ENCODE measurements around the gene SCLY. TPM values are rescaled to one million over a fixed set of nuclear protein-coding genes. Genes with fewer than 3 reads are reported as not detected.

SCLY gene
- total RNA-seq, 1 experiment from 2014 or later, result 28.7 TPM

DNA sequence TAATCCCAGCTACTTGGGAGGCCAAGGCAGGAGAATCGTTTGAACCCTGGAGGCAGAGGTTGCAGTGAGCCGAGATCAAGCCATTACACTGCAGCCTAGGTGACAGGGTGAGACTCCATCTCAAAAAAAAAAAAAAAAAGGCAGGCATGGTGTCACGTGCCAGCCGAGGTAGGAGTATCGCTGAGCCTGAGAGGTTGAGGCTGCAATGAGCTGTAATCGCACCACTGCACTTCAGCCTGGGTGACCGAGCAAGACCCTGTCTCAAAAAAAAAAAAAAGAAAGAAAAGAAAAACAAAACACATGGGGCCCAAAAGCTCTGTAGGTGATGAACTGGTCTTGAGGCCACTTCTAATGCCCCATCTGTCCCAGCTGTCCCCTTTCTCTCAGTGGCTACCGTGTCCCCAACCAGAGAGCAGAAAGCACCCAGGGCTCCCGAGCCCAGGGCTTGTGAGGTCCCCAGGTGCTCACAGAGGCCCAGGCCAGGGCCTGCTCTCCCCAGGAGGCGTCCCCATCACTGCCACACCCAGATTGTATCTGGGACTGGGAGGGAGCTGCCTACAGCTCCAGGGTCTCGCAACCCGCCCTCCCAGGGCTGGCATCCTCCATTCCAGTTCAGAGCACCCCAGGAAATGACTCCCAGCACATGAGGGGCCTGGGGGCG lies 86.2 kb downstream of the SCLY start:
- ChIA-PET POLR2A (no interaction called here), CTCF (no interaction called here), RAD21 (ENCODE audit: low non-redundant PET in 1 of 2, low total read pairs in 2 of 2, uncharacterized antibody in 2 of 2, unreplicated experiment in 2 of 2) (no interaction called here)
- intact Hi-C loops (cut with micrococcal nuclease), result no loop called here
- Histone ChIP-seq H3K9me3 (ENCODE audit: control insufficient read depth in 1 of 2, insufficient read depth in 1 of 2, low read depth in 1 of 2, low read length in 2 of 2) (no peaks in the 10 kb centered on the region), H3K27ac (ENCODE audit: low read depth, low read length) (no peak overlapping the region), H2AFZ (ENCODE audit: low read depth, low read length, poor library complexity, severe bottlenecking) (no peak overlapping the region), H3K9ac (ENCODE audit: low read length) (no peak overlapping the region), H3K4me3 (replicated peaks in 1 of 2; ENCODE audit: low read depth in 1 of 2, low read length in 2 of 2) (no peak overlapping the region), H3K27me3 (ENCODE audit: insufficient read depth, low read length) (no peaks in the 10 kb centered on the region), H3K9me2 (ENCODE audit: insufficient read depth) (no peaks in the 10 kb centered on the region), H3K79me2 (ENCODE audit: insufficient read depth, low read length) (no peaks in the 10 kb centered on the region), H3K4me1 (ENCODE audit: control insufficient read depth in 1 of 2, insufficient read depth in 2 of 2, low read length in 2 of 2) (peaks cover 25 to 50% of the 10 kb centered on the region in 2 experiments), H4K20me1 (ENCODE audit: insufficient read depth) (no peaks in the 10 kb centered on the region), H3K4me2 (ENCODE audit: low read length) (no peak overlapping the region), H3K36me3 (ENCODE audit: control insufficient read depth in 1 of 2, insufficient read depth in 2 of 2, low read length in 2 of 2) (no peaks in the 10 kb centered on the region)
- TF ChIP-seq SIN3A (IDR thresholded peaks at IDR 0.05; ENCODE audit: low read depth) (no peak), POLR2A (IDR thresholded peaks at IDR 0.05; ENCODE audit: borderline replicate concordance, extremely low read depth, insufficient read depth, insufficient read length) (no peak), FOSL1 (IDR thresholded peaks at IDR 0.05; ENCODE audit: low read depth) (no peak), EZH2 (IDR thresholded peaks at IDR 0.05) (no peak), POLR2AphosphoS5 (IDR thresholded peaks at IDR 0.05; ENCODE audit: low read depth, low read length) (no peak), EZH2phosphoT487 (IDR thresholded peaks at IDR 0.05; ENCODE audit: borderline replicate concordance) (no peak)
- TF ChIP-seq, protein P1, sequence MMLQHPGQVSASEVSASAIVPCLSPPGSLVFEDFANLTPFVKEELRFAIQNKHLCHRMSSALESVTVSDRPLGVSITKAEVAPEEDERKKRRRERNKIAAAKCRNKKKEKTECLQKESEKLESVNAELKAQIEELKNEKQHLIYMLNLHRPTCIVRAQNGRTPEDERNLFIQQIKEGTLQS (IDR thresholded peaks at IDR 0.05), result no peak
- TF ChIP-seq, protein P2, sequence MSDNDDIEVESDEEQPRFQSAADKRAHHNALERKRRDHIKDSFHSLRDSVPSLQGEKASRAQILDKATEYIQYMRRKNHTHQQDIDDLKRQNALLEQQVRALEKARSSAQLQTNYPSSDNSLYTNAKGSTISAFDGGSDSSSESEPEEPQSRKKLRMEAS (IDR thresholded peaks at IDR 0.05), result no peak
- TF ChIP-seq, protein P3, sequence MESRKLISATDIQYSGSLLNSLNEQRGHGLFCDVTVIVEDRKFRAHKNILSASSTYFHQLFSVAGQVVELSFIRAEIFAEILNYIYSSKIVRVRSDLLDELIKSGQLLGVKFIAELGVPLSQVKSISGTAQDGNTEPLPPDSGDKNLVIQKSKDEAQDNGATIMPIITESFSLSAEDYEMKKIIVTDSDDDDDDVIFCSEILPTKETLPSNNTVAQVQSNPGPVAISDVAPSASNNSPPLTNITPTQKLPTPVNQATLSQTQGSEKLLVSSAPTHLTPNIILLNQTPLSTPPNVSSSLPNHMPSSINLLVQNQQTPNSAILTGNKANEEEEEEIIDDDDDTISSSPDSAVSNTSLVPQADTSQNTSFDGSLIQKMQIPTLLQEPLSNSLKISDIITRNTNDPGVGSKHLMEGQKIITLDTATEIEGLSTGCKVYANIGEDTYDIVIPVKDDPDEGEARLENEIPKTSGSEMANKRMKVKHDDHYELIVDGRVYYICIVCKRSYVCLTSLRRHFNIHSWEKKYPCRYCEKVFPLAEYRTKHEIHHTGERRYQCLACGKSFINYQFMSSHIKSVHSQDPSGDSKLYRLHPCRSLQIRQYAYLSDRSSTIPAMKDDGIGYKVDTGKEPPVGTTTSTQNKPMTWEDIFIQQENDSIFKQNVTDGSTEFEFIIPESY (IDR thresholded peaks at IDR 0.05; ENCODE audit: extremely low read depth, insufficient replicate concordance, low read length), result no peak
- TF ChIP-seq, protein P4, sequence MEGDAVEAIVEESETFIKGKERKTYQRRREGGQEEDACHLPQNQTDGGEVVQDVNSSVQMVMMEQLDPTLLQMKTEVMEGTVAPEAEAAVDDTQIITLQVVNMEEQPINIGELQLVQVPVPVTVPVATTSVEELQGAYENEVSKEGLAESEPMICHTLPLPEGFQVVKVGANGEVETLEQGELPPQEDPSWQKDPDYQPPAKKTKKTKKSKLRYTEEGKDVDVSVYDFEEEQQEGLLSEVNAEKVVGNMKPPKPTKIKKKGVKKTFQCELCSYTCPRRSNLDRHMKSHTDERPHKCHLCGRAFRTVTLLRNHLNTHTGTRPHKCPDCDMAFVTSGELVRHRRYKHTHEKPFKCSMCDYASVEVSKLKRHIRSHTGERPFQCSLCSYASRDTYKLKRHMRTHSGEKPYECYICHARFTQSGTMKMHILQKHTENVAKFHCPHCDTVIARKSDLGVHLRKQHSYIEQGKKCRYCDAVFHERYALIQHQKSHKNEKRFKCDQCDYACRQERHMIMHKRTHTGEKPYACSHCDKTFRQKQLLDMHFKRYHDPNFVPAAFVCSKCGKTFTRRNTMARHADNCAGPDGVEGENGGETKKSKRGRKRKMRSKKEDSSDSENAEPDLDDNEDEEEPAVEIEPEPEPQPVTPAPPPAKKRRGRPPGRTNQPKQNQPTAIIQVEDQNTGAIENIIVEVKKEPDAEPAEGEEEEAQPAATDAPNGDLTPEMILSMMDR (IDR thresholded peaks at IDR 0.05 in 2 of 3, conservative IDR thresholded peaks at IDR 0.05 in 1 of 3; ENCODE audit: borderline replicate concordance in 1 of 3, insufficient read depth in 1 of 3, low read depth in 2 of 3, low read length in 2 of 3), result no peak
- DNase-seq (ENCODE audit: low read depth, low spot score) (no peak), ATAC-seq (no peak)
- no TSS peak for BruUV-seq (replicated peaks)
